HG02763 (cell line): Measurements from ENCODE around the gene IQSEC1.

Experiments
- ATAC-seq: cut with Tn5 transposase; IDR thresholded peaks from one replicate; pipeline ENCODE4 v1.9.1; 2021; ENCODE audit warnings: mild to moderate bottlenecking, moderate library complexity; ENCODE audit not compliant: unreplicated experiment

Gene IQSEC1

DNA sequence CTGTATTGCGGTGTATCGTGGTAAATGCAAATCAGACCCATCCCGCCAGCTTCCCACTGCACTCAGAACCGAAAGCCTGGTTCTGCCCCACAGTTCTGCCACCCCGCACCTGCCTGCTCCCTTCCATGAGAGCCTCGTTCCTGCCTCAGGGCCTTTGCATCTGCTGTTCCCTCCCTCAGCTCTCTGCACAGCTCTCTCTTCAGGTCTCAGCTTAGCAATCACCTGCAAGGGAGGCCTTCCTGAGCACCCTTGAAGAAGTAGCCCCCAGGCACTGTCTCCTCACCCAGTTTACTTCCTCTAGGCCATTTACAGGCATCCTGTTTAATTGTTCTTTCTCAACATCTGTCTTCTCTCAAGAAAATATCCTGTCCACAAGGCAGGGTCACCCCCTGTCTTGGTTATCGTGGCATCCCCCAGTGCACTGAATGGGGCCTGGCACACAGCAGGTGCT, 13.3 kb upstream of the IQSEC1 start:
- ATAC-seq: no peak

DNA sequence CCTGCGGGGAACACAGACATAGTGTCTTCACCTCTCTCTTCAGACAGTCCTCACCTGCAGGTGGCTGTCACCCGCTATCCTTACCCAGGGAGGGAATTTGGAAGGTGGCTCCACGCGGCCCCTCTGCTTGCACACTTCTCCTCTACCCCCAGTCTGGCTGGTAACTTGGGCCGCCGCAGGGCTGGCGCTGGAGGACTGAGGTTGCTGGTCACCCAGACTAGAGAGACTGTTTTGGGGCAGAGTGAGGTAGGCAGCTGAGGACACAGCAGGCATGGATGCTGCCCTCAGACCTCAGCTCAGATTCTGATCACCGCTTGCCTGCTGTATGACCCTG, 12.6 kb upstream of the IQSEC1 start:
- ATAC-seq: no peak

DNA sequence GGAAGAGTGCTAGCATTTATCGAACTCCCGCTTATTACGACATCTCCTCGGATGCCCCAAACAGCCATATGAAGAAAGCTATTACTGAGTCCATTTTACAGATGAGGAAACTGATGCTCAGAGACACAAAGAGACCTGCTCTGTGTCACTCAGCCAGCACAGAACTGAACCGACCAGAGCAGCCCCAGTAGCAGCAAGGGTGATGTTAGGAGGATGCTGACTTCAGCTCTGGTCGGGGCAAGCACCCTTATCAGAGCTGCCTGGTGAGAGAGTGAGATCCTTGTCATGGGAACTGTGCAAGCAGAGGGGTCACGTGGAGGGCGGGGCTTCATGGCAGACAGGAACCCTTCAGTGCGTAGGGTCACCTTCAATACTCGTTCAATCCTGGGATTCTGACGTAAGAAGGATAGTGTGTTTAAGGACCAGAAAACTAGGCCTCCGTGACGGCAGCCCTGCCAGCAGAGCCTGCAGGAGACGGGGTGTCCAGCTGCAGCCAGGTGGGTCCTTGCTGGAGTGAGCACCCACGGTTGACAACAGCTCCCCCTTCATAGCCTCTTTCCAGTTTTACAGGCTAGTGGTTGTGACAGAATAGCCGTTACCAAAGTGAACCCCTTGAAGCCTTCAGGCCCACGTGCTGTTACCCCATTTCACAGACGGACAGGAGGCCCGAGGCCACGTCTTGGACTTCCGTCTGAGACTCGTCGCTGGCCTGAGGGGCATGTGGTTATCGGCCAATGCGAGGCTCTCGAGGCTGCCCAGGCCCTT, 12.0 kb upstream of the IQSEC1 start:
- no peak for ATAC-seq

DNA sequence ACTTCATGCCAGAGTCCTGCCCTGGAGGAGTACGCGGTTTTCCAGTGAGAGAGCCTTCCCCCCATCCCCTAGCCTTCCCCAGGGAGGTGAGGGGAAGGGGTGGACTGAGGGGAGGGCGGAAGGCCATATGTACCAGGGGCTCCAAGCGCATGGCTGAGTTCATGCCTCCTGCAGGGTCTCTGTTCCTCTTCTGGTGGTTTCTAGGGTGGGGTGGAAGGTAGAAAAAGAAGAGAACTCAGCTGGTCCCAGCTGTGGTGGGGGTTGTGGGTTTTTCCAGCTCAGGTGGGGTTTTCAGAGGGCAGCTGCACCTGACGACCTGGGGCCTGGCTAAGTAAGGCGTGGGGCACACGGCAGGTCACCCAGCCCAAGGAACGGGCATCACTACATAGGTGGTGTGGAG, 10.7 kb upstream of the IQSEC1 start:
- no peak for ATAC-seq

DNA sequence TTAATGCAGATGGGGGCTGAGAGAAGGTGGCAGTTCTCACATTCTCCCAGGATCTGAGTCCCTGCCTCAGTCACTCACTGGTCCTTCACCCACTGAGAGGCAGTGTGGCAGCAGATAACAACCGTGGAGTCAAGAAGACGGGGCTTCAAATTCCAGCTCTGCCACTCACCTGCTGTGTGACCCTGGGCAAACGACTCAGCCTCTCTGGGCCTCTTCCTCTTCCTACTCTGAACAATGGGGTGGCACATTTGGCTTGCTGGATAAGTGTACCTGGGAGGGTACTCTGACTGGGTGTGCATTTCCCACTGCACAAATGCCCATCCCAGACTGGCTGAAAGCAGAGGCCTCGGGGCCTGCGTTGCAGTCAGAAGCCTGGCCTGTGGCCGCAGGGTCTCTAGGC, 10.0 kb upstream of the IQSEC1 start:
- ATAC-seq: no peak

DNA sequence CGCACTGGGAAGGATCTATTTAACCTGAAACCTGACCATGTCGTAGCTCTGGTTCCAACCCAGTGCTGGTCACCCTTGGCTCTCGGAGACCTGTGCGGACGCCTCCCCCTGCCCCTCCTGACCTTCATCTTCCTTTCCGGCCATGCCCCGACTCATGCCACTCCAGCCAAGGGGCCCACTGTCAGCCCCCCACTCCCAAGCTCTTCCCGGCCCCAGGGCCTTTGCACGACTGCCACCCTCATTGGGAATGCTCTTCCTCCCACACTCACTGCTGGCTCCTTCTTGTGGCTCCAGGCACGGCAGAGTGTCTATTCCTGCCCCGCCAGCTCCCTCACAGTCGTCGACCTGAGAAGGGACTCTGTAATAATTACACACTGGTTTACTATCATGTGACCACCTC, 9.4 kb upstream of the IQSEC1 start:
- no peak for ATAC-seq

DNA sequence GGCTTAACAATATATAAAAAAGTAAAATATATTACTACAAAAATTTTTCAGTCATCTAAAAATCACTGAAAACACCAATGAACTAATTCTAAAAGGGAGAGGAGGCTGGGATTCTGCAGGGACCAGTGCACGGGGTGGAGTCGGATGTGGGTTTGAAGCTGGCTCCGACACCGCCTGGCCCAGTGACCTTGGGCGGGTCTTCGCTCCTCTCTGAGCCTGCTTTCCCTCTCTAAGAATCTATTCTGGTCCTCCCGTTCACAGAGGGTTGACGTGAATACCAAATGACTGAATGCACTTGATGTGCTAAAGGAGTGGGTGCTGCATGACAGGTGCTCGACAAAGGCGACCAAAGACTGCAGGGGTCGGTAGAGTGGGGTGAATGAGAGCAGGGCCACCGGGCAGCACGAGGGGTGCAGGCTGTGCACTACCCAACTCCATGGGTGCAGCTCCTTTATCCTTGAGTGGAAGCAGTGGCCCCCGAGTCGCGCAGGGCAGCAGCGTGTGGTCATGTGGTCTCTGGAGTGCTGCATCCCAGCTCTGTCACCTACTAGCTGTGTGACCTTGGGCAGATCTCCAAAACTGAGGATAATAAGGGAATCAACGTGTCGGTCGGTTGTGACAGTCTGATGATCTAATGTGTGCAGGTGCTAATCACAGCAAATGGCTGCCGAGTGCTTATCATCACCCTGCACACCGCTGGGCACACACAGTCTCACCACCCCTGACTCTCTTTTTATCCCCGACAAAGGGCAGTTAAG, 8.6 kb upstream of the IQSEC1 start:
- no peak for ATAC-seq

DNA sequence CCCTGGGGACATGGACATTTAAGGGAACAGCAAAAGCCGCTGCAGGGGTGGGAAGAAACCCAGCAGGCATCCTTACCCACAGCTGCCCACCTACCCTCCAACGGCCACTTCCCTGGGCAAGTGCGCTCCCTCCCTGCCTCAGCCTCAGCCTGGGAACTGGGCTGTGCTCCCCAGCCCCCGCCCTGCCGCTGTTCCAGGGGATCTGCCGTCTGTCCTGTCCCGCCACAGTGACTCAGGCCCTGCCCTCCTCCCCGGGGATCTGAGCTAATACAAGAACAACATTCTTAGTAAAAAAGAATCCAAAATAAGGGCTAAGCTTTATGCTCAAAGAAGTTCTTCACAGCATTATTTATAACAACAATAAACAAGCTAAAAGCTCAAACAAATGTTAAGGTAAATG, 7.4 kb upstream of the IQSEC1 start:
- no peak for ATAC-seq

DNA sequence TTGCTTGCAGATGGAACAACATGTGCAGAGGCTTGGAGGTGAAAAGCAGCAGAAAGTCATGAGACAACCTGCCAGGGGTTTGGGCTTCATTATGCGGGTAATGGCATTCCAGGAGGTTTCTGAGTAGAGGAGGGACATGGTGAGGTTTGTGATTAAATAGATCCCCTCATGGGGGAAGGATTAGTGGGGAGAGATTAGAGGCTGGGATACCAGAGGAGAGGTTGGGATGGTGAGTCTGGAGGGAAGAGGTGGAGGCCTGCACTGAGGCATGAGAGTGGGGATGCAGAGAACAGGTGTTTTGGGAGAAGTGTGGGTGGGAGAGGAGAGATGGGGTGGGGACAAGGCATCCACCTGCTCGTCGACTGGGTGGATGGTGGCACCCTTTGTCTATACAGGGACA, 6.8 kb upstream of the IQSEC1 start:
- ATAC-seq: no peak

DNA sequence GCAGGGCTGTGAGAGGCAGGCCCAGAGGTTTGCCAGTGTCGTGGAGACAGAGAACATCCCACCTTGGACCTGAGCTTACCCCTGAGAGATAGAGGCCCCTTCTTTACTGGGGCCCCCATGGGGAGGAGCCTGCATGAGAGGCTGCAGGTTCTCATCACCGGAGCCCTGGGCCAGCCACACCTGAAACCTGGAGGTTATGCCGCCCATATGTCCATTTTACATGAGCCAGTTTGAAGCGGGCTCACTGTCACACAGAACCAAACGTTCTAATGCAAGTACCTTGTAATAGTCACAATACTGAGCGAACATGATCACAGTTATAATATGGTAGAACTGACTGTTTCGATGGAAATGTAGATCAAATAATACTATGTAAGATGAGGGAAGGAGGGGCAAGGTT, 6.3 kb upstream of the IQSEC1 start:
- ATAC-seq: no peak

DNA sequence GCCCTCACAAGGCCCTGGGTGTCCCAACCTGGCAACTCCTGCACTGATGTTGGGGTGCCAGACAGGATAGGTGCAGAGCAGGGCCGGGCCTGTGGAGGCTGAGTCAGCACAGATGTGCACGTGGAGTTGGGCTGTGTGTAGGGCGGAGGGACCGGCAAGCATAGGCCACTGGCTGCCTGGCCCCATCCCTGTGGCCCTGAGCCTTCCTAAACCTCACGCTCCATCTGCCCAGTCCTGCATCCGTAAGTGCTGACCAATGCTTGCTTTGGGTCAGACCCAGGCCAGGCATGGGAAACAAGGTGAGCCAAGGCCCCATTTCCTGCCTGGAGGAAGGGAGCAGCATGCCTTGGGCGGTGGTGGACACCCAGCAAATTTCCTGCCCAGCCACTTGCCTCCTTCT, 5.8 kb upstream of the IQSEC1 start:
- no peak for ATAC-seq

DNA sequence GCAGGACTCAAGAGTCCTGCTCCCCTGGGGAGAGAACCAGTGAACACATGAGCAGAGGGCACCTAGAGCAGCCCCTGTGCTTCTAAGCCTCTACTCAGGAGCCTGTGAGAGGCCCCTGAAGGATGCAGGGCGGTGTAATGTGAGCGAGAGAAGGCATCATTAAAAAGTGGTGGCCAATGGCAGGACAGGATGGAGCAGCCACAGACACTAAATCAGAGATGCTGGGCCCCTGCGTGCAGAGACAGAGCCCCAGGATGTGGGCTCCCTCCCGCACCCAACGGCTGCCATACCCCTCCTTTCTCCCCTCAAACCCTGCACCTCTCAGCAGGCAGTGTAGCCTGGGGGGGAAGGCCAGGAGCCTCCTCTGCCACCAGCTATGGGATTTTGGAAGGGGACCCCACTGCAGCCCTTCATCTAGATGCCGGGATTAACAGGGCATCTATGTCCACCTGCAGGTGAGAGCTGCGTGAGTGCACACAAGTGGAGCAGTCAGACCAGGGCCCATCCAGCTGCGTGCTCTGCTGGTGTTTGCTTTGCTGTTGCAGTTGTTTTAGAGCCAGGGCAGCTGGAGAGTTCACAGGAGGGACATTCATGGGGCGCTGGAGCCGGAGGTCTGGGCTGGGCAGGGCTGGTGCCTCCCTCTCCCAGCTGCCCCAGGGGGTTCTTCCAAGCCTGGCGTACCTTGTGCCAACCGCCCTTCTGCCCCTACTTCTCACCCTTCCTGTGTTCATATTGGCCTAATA, 5.1 kb upstream of the IQSEC1 start:
- no peak for ATAC-seq

DNA sequence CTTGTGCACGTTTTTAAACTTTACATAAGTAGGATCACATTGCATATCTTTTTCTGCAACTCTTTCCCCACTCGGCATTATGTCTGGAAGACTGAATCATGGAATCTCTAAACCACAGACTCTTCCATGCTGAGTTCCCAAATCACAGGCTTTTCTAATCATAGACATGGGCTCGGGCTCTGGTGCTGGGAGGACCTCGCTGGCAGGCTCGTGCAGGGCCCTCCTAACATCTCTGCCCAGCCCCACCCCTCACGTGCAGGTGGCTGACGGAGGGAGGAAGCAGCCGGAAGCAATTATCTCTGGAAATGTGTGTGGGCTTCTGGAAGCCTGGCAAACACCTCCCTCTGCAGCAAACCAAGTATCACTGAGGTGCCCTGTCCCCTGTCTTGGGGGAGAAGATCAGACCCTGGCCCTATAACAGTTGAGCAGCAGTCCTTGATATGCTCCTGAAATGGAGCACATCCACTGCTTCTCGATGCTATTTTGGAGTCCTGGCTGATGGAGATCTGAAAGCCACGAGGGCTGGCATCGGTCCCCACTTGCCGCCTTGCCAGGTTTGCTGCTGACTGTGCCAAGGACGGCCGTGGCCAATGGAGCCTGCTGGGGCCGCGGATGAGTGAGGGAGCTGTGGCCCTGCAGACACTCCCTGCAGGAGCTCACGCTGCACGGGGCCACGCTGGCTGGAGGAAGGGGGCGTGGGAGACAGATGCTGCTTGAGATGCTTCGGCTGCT, 4.4 kb upstream of the IQSEC1 start:
- ATAC-seq: no peak

DNA sequence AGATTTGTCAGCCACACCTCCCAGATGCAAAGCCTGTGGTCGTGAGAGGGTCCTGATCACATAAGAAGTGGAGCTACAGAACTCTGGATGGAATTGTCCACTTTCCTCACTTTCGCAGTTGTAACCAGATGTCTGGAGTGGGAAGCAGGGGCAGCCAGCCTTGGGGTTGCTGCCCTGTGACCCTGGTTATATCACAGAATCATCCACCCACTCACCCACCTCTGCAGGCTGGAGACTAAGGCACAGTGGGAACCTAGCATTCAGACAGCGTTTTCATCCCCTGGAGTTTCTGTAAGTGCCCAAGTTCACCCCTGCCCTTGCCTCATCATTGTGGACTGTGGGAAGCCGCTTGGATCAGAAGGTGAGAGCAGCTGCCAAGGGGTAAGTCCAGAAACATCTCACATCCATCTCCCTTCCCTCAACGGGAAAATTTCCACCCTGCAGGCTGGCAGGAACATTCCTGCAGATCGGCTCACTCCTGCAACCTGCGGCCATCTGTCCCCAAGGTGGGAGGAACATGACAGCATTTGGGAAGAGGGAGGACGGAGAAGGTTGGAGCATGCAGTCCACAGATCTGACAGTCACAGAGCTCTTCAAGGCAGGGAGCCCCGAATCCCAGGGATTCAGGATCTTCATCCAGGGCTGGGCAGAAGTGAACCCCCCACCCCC, 2.9 kb upstream of the IQSEC1 start:
- ATAC-seq: no peak

DNA sequence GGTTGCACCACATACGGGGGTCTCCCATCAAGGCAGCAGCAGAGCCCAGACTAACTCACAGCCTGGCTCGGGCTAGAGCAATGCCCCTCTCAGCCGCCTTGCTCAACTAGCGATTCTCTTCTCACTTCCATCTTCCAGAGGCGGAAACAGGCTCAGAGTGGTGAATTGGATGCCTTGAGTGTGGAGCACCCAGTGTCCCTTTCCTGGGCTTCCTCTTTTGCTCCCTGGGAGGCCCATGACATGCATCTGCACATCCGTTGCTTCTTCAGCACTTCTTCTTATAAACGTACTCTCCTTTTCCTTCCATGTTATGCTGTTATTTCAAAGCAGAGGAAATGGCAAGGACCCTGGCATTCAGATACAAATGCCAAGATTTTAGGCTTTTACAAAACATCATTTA, 2.1 kb upstream of the IQSEC1 start:
- ATAC-seq: no peak

DNA sequence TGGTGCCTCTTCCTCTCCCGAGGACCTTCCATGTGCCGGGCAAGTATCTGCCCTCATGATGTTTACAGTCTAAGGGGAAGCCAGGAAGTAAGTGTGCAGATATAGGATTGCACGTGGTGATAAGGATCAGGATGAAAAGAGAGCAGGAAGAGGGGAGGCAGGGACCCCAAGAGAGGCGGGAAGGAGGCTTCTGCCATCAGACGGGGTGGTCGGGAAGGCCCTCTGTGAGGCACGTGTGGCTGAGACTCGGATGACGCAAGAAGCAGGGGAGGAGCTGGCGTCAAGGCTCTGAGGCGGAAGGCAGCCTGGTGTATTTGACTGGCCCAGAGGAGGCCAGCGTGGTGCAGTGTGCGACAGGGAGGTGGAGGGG, 762 bp upstream of the IQSEC1 start:
- ATAC-seq: no peak

DNA sequence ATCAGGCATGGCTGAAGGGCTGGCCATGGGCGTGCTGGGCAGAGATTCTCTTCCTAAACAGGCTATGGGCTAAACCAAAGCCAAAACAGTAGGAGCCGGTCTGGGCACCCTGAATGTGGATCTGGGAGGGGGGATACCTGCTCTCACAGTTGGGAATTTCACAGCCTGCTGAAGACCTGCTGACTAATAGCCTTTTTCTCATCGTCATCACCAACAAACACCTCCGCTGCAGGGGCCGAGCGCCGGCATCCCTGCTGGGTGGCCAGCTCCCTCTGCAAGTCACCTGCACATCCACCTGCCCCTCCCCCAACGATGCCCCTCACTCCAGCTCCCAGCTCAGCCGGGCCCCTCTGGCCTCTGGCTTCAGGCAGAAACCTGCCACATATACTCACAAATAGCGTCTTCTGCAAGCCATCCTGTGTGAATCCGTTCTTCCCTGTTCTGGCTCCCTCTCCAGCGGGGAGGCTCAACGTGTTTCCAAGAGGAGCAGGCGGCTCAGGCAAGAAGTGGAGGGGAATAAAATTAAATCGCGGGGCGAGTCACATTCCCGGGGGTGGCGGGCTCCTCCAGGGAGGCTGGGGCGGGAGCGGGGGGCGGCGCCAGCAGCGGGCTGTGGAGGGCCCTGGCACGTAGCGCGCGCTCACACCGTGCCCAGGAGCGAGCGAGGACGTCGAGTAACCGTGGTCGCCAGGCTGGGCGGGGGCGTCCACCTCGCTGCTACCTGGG, 466 bp downstream of the IQSEC1 start:
- ATAC-seq: peak; percentile 23

DNA sequence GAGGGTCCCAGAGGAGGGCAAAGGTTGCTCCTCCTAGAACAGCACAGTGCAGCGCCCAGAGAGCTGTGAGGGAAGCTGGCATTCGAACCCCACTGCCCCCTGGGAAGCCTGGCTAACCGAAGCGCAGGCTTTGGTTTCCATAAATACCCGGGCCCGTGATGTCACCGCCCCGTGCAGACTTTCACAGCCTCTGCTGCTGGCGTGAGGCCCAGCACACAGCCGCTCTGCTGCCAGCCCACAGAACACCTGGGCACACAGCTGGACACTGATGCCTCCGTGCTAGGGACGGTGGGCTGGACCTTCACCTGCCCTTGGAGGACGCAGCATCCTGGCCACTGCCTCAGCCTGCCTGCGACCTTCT, 1.0 kb downstream of the IQSEC1 start:
- ATAC-seq: peak; percentile 56

DNA sequence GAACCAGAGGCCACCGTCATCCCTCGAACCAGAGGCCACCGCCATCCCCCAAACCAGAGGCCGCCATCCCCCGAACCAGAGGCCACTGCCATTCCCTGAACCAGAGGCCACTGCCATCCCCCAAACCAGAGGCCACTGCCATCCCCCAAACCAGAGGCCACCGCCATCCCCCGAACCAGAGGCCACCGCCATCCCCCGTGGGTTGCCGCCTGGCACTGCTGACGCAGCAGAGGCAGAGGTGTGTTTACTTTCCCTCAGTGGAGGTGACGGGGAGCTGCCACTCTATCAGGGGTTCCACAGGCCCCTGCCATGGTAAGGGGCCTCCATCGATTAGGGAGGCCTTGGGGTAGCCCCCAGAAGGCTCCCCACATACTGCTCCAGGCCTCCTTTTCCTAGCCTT, 1.5 kb downstream of the IQSEC1 start:
- no peak for ATAC-seq

DNA sequence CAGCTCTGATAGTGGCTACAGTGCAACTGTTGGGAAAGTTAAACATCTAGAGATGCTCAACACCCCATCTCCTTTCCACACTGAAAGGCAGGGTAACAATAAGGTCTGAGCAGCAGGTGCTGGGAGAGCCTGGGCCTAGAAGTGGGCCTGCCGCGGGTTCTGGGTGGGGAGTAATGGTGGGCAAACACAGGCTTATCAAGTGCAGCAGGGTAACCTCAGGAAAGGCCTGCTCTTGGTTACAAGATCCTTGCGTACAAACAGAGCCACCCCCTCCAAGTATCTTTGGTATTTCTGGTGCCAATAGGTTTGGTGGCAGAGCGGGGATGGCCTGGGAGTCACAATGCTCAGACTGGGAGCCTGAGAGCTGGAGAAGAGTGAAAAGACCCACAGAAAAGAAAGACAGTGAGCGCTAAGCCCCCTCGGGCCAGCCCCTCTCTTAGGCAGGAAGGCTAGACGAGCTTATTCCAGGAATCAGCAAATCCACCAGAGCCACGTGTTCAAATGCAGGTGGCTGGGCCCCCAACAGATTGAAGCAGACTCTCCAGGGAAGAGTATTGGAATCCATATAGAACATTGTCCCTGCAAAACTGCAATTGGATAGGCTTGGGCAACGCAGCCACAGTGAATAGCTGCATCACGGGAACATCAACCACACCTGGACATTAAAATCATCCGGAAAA, 2.7 kb downstream of the IQSEC1 start:
- ATAC-seq: no peak
